D721Med (cell line): Measurements from ENCODE around the gene TBK1.

Experiments
- DNase-seq: peaks from one replicate; pipeline ENCODE4 v3.0.0; 2011; ENCODE audit warnings: low spot score; ENCODE audit not compliant: insufficient read length
- FAIRE-seq: peaks from 2 replicates; lab custom pipeline; 2011; peaks lifted over from hg19 to GRCh38; lab: Jason Lieb, UNC
- CTCF ChIP-seq: IDR thresholded peaks from 2 replicates; pipeline ENCODE4 v1.5.1; 2012; ENCODE audit warnings: mild to moderate bottlenecking, control low read depth; ENCODE audit not compliant: insufficient read depth; ENCODE audit errors: missing control alignments

The TBK1 gene

GRCh38 chr12:64496839-64497400 is 45.0 kb downstream of the TBK1 start:
- DNase-seq (no peak), FAIRE-seq (no peak)
- no peak for TF ChIP-seq CTCF

- FAIRE-seq (no peak), DNase-seq (no peak)
- TF ChIP-seq CTCF = no peak
Measured at GRCh38 chr12:64497484-64497883, 45.6 kb downstream of the TBK1 start.

GRCh38 chr12:64497903-64498302 is 46.0 kb downstream of the TBK1 start:
- FAIRE-seq = no peak
- TF ChIP-seq CTCF = no peak
- DNase-seq = no peak

- FAIRE-seq (no peak), DNase-seq (no peak)
- TF ChIP-seq CTCF = no peak
Measured at GRCh38 chr12:64500394-64500793, 48.5 kb downstream of the TBK1 start.

- FAIRE-seq (no peak), DNase-seq (no peak)
- TF ChIP-seq CTCF = no peak
Measured at GRCh38 chr12:64501486-64501885, 49.6 kb downstream of the TBK1 start.

- no peak for FAIRE-seq
- DNase-seq = no peak
- TF ChIP-seq CTCF = no peak
Measured at GRCh38 chr12:64506955-64507354, 55.0 kb downstream of the TBK1 start.

- FAIRE-seq = no peak
- TF ChIP-seq CTCF = no peak
- DNase-seq = no peak
Measured at GRCh38 chr12:64510667-64511066, 58.7 kb downstream of the TBK1 start.
